HUDEP-2 (cell line): Measurements from ENCODE around the gene TNNT3.

Experiments
- DNase-seq, 76 experiments: peaks; one replicate each; lab custom pipeline; 2025; ENCODE audit not compliant: unreplicated experiment in 76 of 76; lab: John Stamatoyannopoulos, UW

The TNNT3 gene

GRCh38 chr11:1920128-1920908, 815 bp downstream of the TNNT3 start:
- no peak for DNase-seq

- DNase-seq, result no peak
These were observed 1.5 kb downstream of the TNNT3 start for GRCh38 chr11:1920909-1921573.

GRCh38 chr11:1921574-1922141, 2.2 kb downstream of the TNNT3 start:
- no peak for DNase-seq

GRCh38 chr11:1922481-1923081, 3.1 kb downstream of the TNNT3 start:
- no peak for DNase-seq

- no peak for DNase-seq
These were observed 3.9 kb downstream of the TNNT3 start for GRCh38 chr11:1923201-1923956.

GRCh38 chr11:1924181-1924580, 4.7 kb downstream of the TNNT3 start:
- DNase-seq, result no peak

GRCh38 chr11:1924646-1925372, 5.3 kb downstream of the TNNT3 start:
- no peak for DNase-seq

- no peak for DNase-seq
These were observed 6.1 kb downstream of the TNNT3 start for GRCh38 chr11:1925373-1926155.

GRCh38 chr11:1926156-1927025, 6.9 kb downstream of the TNNT3 start:
- no peak for DNase-seq

GRCh38 chr11:1927026-1927847, 7.7 kb downstream of the TNNT3 start:
- no peak for DNase-seq

- DNase-seq, result no peak
These were observed 8.5 kb downstream of the TNNT3 start for GRCh38 chr11:1927848-1928469.

- DNase-seq, result no peak
These were observed 9.0 kb downstream of the TNNT3 start for GRCh38 chr11:1928470-1928890.

GRCh38 chr11:1928891-1929541, 9.5 kb downstream of the TNNT3 start:
- DNase-seq, result no peak

GRCh38 chr11:1929621-1930461, 10.3 kb downstream of the TNNT3 start:
- DNase-seq, result no peak

GRCh38 chr11:1930462-1930830, 10.9 kb downstream of the TNNT3 start:
- DNase-seq, result no peak
